DMS53 treated with DMSO at 0.1 percent for 48 hours (cell line): ENCODE measurements around the gene ZNF407.

ENCODE experiments used
- DNase-seq: peaks from one replicate; lab custom pipeline; 2025; ENCODE audit not compliant: unreplicated experiment; lab: John Stamatoyannopoulos, UW

The ZNF407 gene

GRCh38 chr18:74669136-74669798 is 71.6 kb downstream of the ZNF407 start:
- no peak for DNase-seq

- no peak for DNase-seq
Observed at GRCh38 chr18:74672371-74672770, 74.7 kb downstream of the ZNF407 start.

DNA sequence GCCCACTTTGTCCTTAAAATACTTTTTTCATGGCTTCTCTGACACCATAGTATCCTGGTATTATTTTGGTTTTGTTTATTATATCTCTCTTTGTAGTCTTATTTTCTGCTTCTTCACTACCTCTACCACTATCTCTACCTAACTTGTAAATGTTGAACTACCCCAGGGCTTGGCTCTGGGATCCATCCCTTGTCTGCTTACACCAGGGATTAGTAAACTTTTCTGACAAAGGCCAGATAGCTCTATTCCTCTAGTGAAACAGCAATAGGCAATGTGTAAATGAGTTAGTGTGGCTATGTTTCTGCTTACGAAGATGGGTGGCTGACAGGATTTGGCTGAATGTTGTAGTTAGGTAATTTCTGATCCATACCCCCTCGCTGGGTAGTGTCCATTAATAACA is 76.8 kb downstream of the ZNF407 start:
- DNase-seq = no peak

DNA sequence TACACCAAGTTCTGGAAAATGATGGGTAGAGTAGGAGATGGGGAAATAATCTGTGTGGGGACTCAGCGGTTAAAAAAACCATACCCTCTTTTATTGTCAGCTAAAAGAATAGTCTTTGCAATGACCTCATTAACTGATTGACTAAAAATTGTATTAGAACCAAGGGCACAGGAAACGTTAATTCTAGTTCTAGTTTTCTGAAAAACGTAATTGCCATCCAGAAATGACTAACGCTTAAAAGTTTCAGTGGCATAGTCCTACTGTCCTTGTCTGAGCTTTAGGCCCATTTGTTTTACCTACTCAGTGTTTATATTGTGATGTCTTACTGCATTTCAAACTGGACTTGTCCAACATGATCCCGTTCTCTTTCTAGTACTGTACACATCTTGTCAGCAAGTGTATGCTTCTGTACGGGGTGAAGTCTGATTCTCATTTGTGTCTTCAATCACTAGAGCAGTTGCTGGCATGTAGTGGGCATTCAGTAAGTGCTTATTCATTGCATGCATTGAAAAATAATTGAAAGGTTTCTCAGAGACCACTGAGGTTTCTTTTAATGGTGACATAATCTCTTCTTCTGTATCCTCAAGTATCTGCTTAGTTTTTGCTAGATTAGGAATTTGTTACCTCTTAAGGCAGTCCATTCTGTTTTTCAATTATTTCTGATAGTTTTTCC is 81.5 kb downstream of the ZNF407 start:
- no peak for DNase-seq

DNA sequence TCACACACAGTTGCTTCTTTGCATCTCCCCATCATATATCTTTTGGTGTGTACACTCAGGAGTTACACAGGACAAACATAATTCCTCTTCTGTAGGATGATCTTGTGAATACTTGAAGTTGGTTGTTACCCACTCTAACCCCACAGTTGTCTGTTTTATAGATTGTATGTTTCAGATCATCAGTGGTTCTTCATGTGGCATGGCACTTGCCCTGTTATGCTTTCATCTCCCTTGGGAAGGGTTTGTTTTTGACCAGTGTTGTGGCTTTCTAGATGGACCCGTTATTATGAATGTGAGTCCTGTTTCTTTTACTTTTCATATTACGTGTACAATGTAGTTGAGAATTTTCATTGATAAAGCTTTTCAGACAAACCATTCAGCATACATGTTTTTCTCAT is 82.0 kb downstream of the ZNF407 start:
- no peak for DNase-seq

- DNase-seq = no peak
Observed at GRCh38 chr18:74682141-74682990, 84.7 kb downstream of the ZNF407 start.

DNA sequence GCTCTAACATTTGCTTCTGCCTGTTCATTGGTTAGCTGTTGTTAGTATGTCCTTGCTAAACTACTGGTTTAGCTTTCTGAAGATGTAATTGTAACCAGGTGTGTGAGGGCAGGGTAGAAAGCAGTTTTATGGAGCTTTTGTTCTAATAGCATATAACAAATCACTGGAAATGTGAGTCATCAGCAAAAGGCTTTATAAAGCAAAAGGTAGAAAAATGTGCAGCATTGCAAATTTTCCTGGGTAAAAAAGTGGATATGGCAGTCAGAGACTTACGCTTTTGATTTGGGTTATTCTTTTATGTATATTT is 85.3 kb downstream of the ZNF407 start:
- no peak for DNase-seq

- DNase-seq = no peak
Observed at GRCh38 chr18:74683573-74683972, 85.9 kb downstream of the ZNF407 start.

GRCh38 chr18:74689251-74689650 is 91.6 kb downstream of the ZNF407 start:
- no peak for DNase-seq

DNA sequence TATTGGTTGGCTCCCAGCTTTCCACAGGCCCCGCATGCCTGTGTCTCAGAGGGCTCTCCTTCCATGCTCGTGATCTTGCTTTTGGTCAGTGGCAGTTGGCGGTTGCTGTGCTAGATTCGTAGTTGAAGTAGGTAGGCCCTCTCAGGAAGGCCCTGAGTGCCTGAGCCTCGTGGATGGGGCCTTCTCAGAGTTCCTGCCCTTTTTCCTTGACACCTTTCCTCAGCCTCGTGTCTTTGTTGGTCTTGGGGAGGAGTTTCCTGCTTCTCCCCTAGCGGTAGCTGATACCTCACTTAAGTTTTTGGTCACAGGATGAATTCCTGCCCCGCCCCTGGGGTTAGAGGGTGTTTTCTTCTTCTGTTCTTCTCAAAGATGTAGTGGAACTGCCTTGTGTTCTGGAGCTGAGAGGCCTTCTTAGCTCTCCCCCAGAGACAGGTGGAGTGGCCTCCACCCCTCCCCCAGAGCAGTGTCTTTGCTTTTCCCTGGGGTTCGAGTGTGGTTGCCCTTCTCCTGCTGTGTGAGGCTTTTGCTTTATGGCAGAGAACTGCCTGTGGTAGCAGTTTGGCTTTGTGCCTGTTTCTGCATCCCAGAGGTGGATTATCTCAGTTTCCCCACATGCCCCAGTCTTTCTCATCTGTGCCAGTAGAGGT is 94.8 kb downstream of the ZNF407 start:
- DNase-seq = no peak

GRCh38 chr18:74694436-74694835 is 96.8 kb downstream of the ZNF407 start:
- no peak for DNase-seq

GRCh38 chr18:74695170-74695569 is 97.5 kb downstream of the ZNF407 start:
- no peak for DNase-seq

DNA sequence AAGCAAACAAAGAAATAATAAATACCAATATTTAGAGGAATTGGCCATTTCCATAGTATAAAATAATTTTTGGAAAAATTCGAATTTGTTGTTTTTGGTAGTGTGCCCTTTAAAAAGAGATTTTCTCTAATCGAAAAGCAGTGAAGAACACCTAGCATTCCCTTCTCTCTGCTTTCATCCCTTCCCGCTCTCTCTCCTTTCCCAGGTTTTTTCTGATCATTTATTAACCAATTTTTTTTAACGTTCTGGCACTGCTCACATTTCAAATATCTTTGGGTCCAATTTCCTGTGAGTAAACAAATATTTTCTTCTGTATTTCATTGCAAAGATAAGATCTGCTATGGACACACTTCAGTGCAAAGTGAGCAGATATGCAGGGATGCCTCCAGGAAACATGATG is 101.2 kb downstream of the ZNF407 start:
- no peak for DNase-seq

DNA sequence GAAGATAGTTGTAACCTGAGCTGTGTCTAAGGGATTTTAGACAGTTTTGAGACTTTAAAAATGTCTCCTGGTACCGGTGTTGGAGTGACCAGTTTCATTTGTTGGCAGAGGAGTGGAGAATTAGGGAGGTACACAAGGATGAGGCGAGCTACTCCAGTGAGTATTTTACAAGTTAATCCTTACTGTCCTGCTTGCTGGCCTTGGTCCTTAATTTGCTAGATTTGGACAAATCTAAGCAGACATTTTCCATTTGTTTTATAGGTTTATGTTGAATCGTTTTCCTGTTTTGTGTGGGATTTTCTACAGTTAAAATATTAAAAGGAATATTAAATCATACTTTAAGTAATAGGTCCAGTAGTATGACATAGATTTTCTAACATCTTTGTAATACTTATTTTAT is 101.8 kb downstream of the ZNF407 start:
- DNase-seq = no peak

DNA sequence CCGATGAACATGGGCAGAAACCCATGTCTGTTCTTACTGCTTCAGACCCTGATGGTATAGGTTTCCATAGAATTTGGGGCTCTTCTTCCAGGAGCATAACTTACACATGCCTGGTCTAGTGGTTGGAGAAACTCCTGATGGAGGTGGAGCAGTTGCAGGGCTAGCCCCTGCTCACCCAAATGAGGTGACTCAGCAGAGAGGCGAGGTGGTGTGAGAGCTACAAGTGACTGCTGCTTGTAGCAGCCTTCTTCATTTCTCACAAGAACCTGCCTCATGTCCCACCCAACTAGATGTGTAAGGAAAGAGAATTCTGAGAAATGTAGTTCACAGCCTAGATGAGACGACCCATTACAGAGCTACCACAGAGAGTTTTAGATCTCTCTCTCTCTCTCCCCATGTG is 105.3 kb downstream of the ZNF407 start:
- DNase-seq = no peak

DNA sequence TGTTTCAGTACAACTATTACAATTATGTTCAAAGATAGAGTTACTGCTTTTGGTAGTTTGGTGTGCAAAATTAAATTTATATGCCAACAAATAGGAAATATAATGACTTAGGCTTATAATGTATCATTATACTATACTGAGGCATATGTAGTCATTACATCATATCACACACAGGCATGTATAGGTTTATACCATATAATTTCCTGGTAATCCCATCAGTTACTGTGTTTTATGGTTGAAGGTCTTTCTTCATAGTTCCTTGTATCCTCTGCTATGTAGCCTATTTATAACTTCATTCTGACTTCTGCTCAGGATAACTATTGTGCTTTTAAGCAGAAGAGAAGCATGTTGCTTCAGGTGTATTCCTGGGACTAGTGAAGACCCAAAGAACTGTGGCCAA is 110.5 kb downstream of the ZNF407 start:
- DNase-seq = no peak

DNA sequence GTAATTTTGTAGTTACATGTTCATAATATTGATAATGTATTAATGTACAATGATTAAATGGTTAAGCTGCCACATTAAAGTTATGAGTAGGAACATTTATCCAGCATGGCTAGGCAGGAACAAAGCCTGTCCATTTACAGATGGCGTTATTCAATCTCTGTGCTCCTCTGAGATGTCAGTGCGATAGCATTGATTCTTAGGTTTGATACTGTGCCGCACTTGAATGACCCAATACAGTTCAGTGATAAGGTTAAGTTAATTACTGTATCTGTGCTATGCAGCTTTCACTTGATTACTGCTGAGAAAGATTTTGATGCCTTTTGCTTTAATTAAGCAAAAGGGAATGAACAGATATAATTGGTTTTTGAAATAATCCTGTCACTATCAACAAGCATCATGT is 111.8 kb downstream of the ZNF407 start:
- DNase-seq = no peak

DNA sequence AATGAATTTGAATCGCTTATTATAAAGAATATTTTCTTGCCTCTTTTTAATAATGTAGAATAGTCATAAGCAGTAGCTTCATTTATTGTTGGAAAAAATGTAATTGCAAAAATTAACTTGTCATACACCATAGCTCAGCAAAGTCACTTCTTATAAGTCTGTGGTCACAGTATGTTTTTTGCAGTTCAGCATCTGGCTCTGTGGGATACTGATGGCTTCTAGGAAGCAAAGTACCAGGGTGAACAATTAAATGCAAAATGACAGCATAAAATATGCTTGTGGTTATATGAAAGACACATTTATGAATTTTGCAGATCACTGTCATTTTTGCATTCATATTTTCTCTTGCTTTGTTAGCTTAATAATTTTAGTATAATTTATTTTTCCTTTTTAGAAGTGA is 116.5 kb downstream of the ZNF407 start:
- no peak for DNase-seq

DNA sequence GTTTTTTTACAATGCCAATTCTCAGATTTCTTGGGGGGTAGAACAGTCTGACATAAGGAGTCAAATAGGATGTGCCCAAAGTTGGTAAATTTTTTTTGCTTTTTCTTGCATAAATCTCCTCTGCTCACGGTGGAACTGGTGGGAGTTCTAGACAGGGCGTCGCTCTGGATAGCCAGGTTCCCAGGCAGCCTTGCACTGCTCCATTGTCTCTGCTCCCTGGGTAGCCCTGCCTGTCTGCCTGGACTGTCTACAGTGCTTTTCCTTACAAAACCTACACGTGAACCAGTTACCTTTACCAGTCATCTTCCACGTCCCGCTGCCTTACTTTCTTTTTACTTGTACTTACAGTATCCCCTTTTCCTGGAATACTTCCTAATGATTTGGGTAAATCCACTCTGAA is 117.1 kb downstream of the ZNF407 start:
- DNase-seq = no peak

- no peak for DNase-seq
Observed at GRCh38 chr18:74715306-74715705, 117.6 kb downstream of the ZNF407 start.

DNA sequence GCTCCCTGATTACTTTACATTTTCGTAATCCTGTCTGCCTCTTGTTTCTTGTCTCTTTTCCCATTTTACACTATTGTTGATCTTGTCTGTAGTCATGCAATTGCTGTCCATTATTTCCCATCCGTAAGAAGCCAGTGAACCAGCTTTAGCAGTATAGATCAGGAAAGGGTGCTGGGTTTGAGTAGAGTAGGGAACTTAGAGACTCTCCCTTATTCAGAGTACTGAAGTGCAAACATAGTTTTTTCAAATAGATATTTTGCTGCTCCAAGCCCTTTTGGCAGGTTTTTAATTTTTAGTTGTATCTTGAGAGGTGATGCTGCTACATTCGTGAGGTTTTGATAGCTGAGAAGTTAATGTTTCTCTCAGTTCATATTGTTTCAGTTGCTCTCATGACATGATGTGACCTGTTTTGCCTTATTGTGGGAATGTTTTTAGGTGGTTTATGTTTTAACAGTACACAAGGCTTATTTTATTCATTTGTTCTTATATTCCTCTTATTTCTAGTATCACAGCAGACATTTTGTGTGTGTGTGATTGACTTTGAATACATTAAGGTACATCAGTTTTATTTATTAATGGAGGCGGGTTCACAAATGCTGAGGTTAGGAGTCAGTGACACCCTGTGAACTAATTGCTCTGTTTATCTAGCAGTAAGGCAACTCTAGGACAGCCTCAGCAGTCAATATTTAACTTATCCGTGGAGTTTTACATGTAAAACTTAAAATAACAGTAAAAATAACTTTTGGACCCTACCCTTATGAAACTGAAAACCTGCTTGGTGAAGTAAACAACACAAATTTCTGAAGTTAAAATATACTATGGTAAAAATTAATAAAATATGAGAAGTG is 118.4 kb downstream of the ZNF407 start:
- no peak for DNase-seq
